ENCODE data around the gene SLC13A5.
"Not testable (repeated sequence)": the region's sequence is repeated elsewhere in the genome, so short reads cannot be mapped to it uniquely, and the experiment has no call there.

Gene SLC13A5

GRCh38 chr17:6713130-6713917, at the start of gene SLC13A5:
Gene SLC13A5 (minus strand): TSS chr17:6713369. CDS start chr17:6713333, 36 bp downstream.
- DNase-seq (ENCODE audit: low spot score) = no peak

GRCh38 chr17:6761779-6762178, 48.6 kb upstream of the SLC13A5 start:
- no peak for DNase-seq (ENCODE audit: low spot score)

- DNase-seq (ENCODE audit: low spot score) = no peak
Observed at GRCh38 chr17:6757747-6758146, 44.6 kb upstream of the SLC13A5 start.

- DNase-seq (ENCODE audit: low spot score) = no peak
Observed at GRCh38 chr17:6756425-6757031, 43.4 kb upstream of the SLC13A5 start.

- DNase-seq (ENCODE audit: low spot score) = no peak
Observed at GRCh38 chr17:6755731-6756184, 42.6 kb upstream of the SLC13A5 start, which contains the start of gene XAF1. Gene XAF1 (plus strand): TSS chr17:6756046. CDS start chr17:6756079, 33 bp downstream.

GRCh38 chr17:6755281-6755680, 42.1 kb upstream of the SLC13A5 start:
- no peak for DNase-seq (ENCODE audit: low spot score)

GRCh38 chr17:6753546-6753945, 40.4 kb upstream of the SLC13A5 start:
- DNase-seq (ENCODE audit: low spot score) = no peak

- DNase-seq (ENCODE audit: low spot score) = no peak
Observed at GRCh38 chr17:6753006-6753445, 39.9 kb upstream of the SLC13A5 start.

- DNase-seq (ENCODE audit: low spot score) = no peak
Observed at GRCh38 chr17:6752068-6752909, 39.1 kb upstream of the SLC13A5 start.

- DNase-seq (ENCODE audit: low spot score) = no peak
Observed at GRCh38 chr17:6749519-6749918, 36.4 kb upstream of the SLC13A5 start.

GRCh38 chr17:6748617-6749016, 35.4 kb upstream of the SLC13A5 start:
- DNase-seq (ENCODE audit: low spot score) = no peak

- not testable (repeated sequence) for DNase-seq (ENCODE audit: low spot score)
Observed at GRCh38 chr17:6746665-6747064, 33.5 kb upstream of the SLC13A5 start.

- DNase-seq (ENCODE audit: low spot score) = no peak
Observed at GRCh38 chr17:6729531-6729930, 16.4 kb upstream of the SLC13A5 start.

- no peak for DNase-seq (ENCODE audit: low spot score)
Observed at GRCh38 chr17:6724009-6724408, 10.8 kb upstream of the SLC13A5 start.

- no peak for DNase-seq (ENCODE audit: low spot score)
Observed at GRCh38 chr17:6721744-6722143, 8.6 kb upstream of the SLC13A5 start.

GRCh38 chr17:6716736-6717135, 3.6 kb upstream of the SLC13A5 start:
- no peak for DNase-seq (ENCODE audit: low spot score)

- no peak for DNase-seq (ENCODE audit: low spot score)
Observed at GRCh38 chr17:6714315-6714874, 1.2 kb upstream of the SLC13A5 start.

- DNase-seq (ENCODE audit: low spot score) = no peak
Observed at GRCh38 chr17:6713918-6714271, 726 bp upstream of the SLC13A5 start.

- no peak for DNase-seq (ENCODE audit: low spot score)
Observed at GRCh38 chr17:6712854-6713129, 377 bp downstream of the SLC13A5 start.

- DNase-seq (ENCODE audit: low spot score) = no peak
Observed at GRCh38 chr17:6712058-6712853, 913 bp downstream of the SLC13A5 start.

GRCh38 chr17:6711681-6712057, 1.5 kb downstream of the SLC13A5 start:
- no peak for DNase-seq (ENCODE audit: low spot score)

Measured in left forelimb (tissue), 1 donor.